Osteoblast (primary cell): Measurements from ENCODE around the gene TNFRSF1B. TPM values are rescaled to one million over a fixed set of nuclear protein-coding genes. Genes with fewer than 3 reads are reported as not detected.

Experiments
- DNase-seq: peaks from one replicate; pipeline ENCODE4 v3.0.0; 2011; ENCODE audit warnings: low spot score, mixed read lengths; ENCODE audit not compliant: insufficient read length; ENCODE audit errors: missing footprints
- H2AFZ ChIP-seq: 2 replicates; pipeline ENCODE4 v1.6.0; 2011; ENCODE audit warnings: mild to moderate bottlenecking, low read length
- H3K27ac ChIP-seq: 2 replicates; pipeline ENCODE4 v1.5.1; 2011; ENCODE audit warnings: mild to moderate bottlenecking, low read depth, low read length, moderate library complexity
- H3K27me3 ChIP-seq: 2 replicates; pipeline ENCODE4 v1.6.0; 2012; ENCODE audit warnings: mild to moderate bottlenecking, control low read depth, inconsistent platforms, low read length, moderate library complexity; ENCODE audit not compliant: insufficient read depth
- H3K36me3 ChIP-seq: 2 replicates; pipeline ENCODE4 v1.5.1; 2011; ENCODE audit warnings: mild to moderate bottlenecking, low read length, control low read depth, moderate library complexity; ENCODE audit not compliant: insufficient read depth
- H3K4me1 ChIP-seq: 2 replicates; pipeline ENCODE4 v1.5.1; 2011; ENCODE audit warnings: mild to moderate bottlenecking, low read length, control low read depth, moderate library complexity; ENCODE audit not compliant: insufficient read depth
- H3K4me2 ChIP-seq: 2 replicates; pipeline ENCODE4 v1.6.0; 2011; ENCODE audit warnings: mild to moderate bottlenecking, low read length; ENCODE audit not compliant: insufficient read depth
- H3K4me3 ChIP-seq: fragments of 200-600 bp; sonication (generic); 3 replicates; pipeline ENCODE4 v1.5.1; 2012; ENCODE audit warnings: mild to moderate bottlenecking, low read length, inconsistent platforms; ENCODE audit not compliant: insufficient read depth
- H3K79me2 ChIP-seq: 2 replicates; pipeline ENCODE4 v1.6.0; 2012; ENCODE audit warnings: mild to moderate bottlenecking, low read length, control low read depth, inconsistent platforms; ENCODE audit not compliant: insufficient read depth
- H3K9me3 ChIP-seq: 2 replicates; pipeline ENCODE4 v1.5.1; 2011; ENCODE audit warnings: low read depth, low read length, control low read depth
- H4K20me1 ChIP-seq: 2 replicates; pipeline ENCODE4 v1.6.0; 2012; ENCODE audit warnings: mild to moderate bottlenecking, low read length, control low read depth; ENCODE audit not compliant: insufficient read depth
- CTCF ChIP-seq: IDR thresholded peaks from 2 replicates; pipeline ENCODE4 v1.5.1; 2011; ENCODE audit warnings: mild to moderate bottlenecking, low read depth, low read length, moderate library complexity; ENCODE audit errors: extremely low read depth
- total RNA-seq: library from RNA; depleted of rRNA; stranded (reverse); fragments of >200 nt; gene quantifications from 2 replicates; pipeline ENCODE4 v1.2.3, GENCODE V29; 2012

The TNFRSF1B gene
- total RNA-seq, 1 donor: 12.7 TPM

GRCh38 chr1:12157366-12158231, 9.2 kb upstream of the TNFRSF1B start:
- Histone ChIP-seq H2AFZ (peak overlapping the region; percentile 17), H3K9me3 (no peaks in the 10 kb centered on the region), H3K4me1 (peaks cover 30% of the 10 kb centered on the region), H4K20me1 (no peaks in the 10 kb centered on the region), H3K79me2 (no peaks in the 10 kb centered on the region), H3K4me3 (no peak overlapping the region), H3K27me3 (no peaks in the 10 kb centered on the region), H3K4me2 (no peak overlapping the region), H3K27ac (no peak overlapping the region), H3K36me3 (no peaks in the 10 kb centered on the region)
- peak; percentile 22 for DNase-seq
- no peak for TF ChIP-seq CTCF

- H3K4me3 ChIP-seq: no peak overlapping the region
- H3K36me3 ChIP-seq: no peaks in the 10 kb centered on the region
- no peaks in the 10 kb centered on the region for H3K27me3 ChIP-seq
- H4K20me1 ChIP-seq: no peaks in the 10 kb centered on the region
- no peak for DNase-seq
- no peak overlapping the region for H3K27ac ChIP-seq
- H3K4me2 ChIP-seq: no peak overlapping the region
- no peaks in the 10 kb centered on the region for H3K9me3 ChIP-seq
- H3K4me1 ChIP-seq: peaks cover 20% of the 10 kb centered on the region
- H3K79me2 ChIP-seq: no peaks in the 10 kb centered on the region
- no peak for TF ChIP-seq CTCF
- H2AFZ ChIP-seq: no peak overlapping the region
These were observed 8.3 kb upstream of the TNFRSF1B start for GRCh38 chr1:12158357-12159092.

GRCh38 chr1:12159816-12160215, 7.0 kb upstream of the TNFRSF1B start:
- H3K4me3 ChIP-seq: no peak overlapping the region
- no peaks in the 10 kb centered on the region for H4K20me1 ChIP-seq
- H3K9me3 ChIP-seq: no peaks in the 10 kb centered on the region
- no peak for TF ChIP-seq CTCF
- DNase-seq: no peak
- H2AFZ ChIP-seq: no peak overlapping the region
- H3K27me3 ChIP-seq: no peaks in the 10 kb centered on the region
- H3K27ac ChIP-seq: no peak overlapping the region
- H3K79me2 ChIP-seq: no peaks in the 10 kb centered on the region
- no peaks in the 10 kb centered on the region for H3K36me3 ChIP-seq
- no peak overlapping the region for H3K4me2 ChIP-seq
- peaks cover 14% of the 10 kb centered on the region for H3K4me1 ChIP-seq

- peak overlapping the region; percentile 51 for H3K4me2 ChIP-seq
- H3K4me3 ChIP-seq: no peak overlapping the region
- TF ChIP-seq CTCF: no peak
- no peaks in the 10 kb centered on the region for H4K20me1 ChIP-seq
- H3K4me1 ChIP-seq: peaks cover 14% of the 10 kb centered on the region
- H2AFZ ChIP-seq: peak overlapping the region; percentile 69
- H3K9me3 ChIP-seq: no peaks in the 10 kb centered on the region
- peak; percentile 66 for DNase-seq
- H3K27me3 ChIP-seq: no peaks in the 10 kb centered on the region
- H3K79me2 ChIP-seq: no peaks in the 10 kb centered on the region
- peak overlapping the region; percentile 38 for H3K27ac ChIP-seq
- no peaks in the 10 kb centered on the region for H3K36me3 ChIP-seq
These were observed 5.5 kb upstream of the TNFRSF1B start for GRCh38 chr1:12161324-12161661.
